Measurements from ENCODE around the gene HPCAL1. TPM values are rescaled to one million over a fixed set of nuclear protein-coding genes. Genes with fewer than 3 reads are reported as not detected.

The HPCAL1 gene
- total and polyA plus RNA-seq, 4 experiments from 2014 or later = 77.1 to 114 (median 90.4) TPM

DNA sequence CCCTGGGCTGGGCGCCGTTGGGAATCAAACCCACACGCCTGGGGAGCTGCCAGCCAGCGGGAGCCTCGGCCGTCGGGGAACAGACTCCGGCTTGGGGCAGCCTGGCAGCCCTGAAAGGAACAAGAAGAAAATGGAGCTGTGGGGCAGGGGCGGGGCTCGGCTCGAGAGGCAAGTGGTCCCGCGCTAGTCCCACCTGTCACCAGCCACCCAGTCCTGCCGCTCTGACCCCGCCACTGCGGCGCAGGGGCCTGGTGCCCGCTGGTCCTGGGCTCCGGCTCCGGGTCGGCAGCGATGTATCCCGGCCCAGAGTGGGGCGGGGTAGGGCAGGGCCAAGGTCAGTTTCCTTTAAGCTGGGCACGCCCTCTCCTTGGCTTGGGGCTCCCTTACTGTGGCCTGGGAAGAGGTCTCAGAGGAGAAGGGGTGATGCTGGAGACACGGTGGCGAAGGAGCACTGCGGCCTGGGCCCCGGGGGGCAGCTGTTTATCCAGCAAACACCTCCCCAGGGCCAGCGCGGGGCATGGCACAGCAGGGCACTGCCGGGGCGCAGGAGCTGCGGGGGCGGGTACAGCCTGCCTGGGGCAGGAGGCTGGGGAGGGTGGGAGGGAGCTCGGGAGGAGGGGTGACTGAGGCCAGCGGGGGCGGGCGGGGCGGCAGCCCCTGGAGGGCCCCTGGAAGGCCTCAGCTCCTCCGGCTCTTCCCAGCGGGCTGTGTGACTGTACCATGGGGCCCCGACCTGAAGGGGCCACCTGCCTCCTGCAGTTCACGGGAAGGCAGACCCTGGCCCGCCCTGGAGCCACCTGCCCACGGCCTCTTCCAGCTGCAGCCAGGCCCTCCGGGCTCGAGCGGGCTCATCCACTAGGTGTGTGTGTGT lies 129.8 kb downstream of the HPCAL1 start:
- ChIA-PET POLR2A (ENCODE audit: partially characterized antibody) (interaction anchor here (0.8 to 0.9 kb wide), 2 partner anchors 15 to 360 kb away, joined by 3 read pairs; partner anchors contain the start of gene ODC1), CTCF (ENCODE audit: partially characterized antibody) (interaction anchor here (6.4 to 7.9 kb wide), 3 partner anchors 23 to 362 kb away, joined by 91 to 190 read pairs (median 178); no protein-coding TSS in a partner anchor)
- Histone ChIP-seq H3K36me3 (ENCODE audit: insufficient read depth, low read length) (peaks cover under 1% of the 10 kb centered on the region), H3K4me1 (ENCODE audit: insufficient read depth, low read length) (peaks cover 15% of the 10 kb centered on the region), H3K4me3 (ENCODE audit: low read length in 2 of 2) (peak overlapping the region in 1 of 2 donors; percentile 41), H3K9me3 (ENCODE audit: control insufficient read depth in 1 of 2, low read length in 2 of 2) (no peaks in the 10 kb centered on the region), H3K27me3 (ENCODE audit: insufficient read depth, low read length) (no peaks in the 10 kb centered on the region), H3K27ac (ENCODE audit: low read depth, low read length) (no peak overlapping the region)
- intact Hi-C loops (cut with micrococcal nuclease) = loop anchor here (10.0 kb wide), 1 partner anchor 448 kb away; no protein-coding TSS in a partner anchor
- Mint-ChIP-seq H3K36me3 (peaks cover 1 to 2% of the 10 kb centered on the region in 2 donors), H3K4me1 (peaks cover 4 to 13% (median 8%) of the 10 kb centered on the region in 4 donors), H3K27ac (peak overlapping the region in 2 of 7 donors; percentile 6 to 50), H3K4me3 (peak overlapping the region in 6 of 8 donors; percentile 2 to 85 (median 80)), H3K27me3 (peaks cover 0 to 5% of the 10 kb centered on the region in 2 donors), H3K9me3 (peaks cover 0 to 1% (median 0%) of the 10 kb centered on the region in 8 donors)
- DNase-seq = peak in 1 of 5 donors; percentile 10

DNA sequence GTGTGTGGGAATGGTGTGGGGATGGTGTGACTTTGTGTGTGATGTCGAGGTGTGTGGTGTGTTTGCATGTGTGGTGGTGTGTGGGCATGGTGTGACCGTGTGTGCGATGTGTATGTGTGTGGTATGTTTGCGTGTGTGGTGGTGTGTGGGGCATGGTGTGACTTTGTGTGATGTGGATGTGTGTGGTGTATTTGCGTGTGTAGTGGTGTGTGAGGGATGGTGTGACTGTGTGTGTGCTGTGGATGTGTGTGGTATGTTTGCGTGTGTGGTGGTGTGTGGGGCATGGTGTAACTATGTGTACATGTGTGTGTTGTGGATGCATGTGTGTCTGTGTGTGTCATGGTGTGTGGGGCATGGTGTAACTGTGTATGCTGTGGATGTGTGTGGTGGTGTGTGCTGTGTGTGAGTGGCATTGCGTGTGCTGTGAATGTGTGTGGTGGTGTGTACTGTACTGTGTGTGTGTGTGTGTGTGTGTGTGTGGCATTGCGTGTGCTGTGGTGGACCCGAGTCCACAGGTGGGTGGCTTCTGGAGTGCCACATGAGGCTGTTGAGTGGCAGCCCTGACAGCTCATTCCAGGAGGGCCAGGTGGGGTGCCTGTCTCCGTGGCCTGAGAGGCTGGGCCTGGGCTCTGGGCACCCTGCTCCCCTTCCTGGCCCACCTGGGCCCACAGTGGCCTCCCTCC lies 130.7 kb downstream of the HPCAL1 start:
- peaks cover 0 to 1% (median 0%) of the 10 kb centered on the region in 8 donors for H3K9me3 Mint-ChIP-seq
- ChIA-PET CTCF (ENCODE audit: partially characterized antibody) (interaction anchor here (0.6 to 7.9 kb wide), 9 partner anchors 10 to 449 kb away, joined by 3 to 190 read pairs (median 23); no protein-coding TSS in a partner anchor), POLR2A (ENCODE audit: partially characterized antibody) (interaction anchor here (0.9 to 2.6 kb wide), 3 partner anchors 14 to 361 kb away, joined by 3 to 29 read pairs (median 3); partner anchors contain the start of gene ODC1)
- intact Hi-C loops (cut with micrococcal nuclease) = loop anchor here (10.0 kb wide), 1 partner anchor 449 kb away; no protein-coding TSS in a partner anchor
- peaks cover 0 to 1% of the 10 kb centered on the region in 2 donors for H3K36me3 Mint-ChIP-seq
- peaks cover 0 to 5% of the 10 kb centered on the region in 2 donors for H3K27me3 Mint-ChIP-seq
- Histone ChIP-seq H3K36me3 (ENCODE audit: insufficient read depth, low read length) (no peaks in the 10 kb centered on the region), H3K9me3 (ENCODE audit: control insufficient read depth in 1 of 2, low read length in 2 of 2) (no peaks in the 10 kb centered on the region), H3K4me1 (ENCODE audit: insufficient read depth, low read length) (peaks cover 15% of the 10 kb centered on the region), H3K27me3 (ENCODE audit: insufficient read depth, low read length) (no peaks in the 10 kb centered on the region), H3K27ac (ENCODE audit: low read depth, low read length) (no peak overlapping the region), H3K4me3 (ENCODE audit: low read length in 2 of 2) (no peak overlapping the region)
- H3K27ac Mint-ChIP-seq = peak overlapping the region in 2 of 7 donors; percentile 6 to 50
- peak overlapping the region in 2 of 8 donors; percentile 2 to 18 for H3K4me3 Mint-ChIP-seq
- peaks cover 4 to 13% (median 8%) of the 10 kb centered on the region in 4 donors for H3K4me1 Mint-ChIP-seq
- no peak for DNase-seq

DNA sequence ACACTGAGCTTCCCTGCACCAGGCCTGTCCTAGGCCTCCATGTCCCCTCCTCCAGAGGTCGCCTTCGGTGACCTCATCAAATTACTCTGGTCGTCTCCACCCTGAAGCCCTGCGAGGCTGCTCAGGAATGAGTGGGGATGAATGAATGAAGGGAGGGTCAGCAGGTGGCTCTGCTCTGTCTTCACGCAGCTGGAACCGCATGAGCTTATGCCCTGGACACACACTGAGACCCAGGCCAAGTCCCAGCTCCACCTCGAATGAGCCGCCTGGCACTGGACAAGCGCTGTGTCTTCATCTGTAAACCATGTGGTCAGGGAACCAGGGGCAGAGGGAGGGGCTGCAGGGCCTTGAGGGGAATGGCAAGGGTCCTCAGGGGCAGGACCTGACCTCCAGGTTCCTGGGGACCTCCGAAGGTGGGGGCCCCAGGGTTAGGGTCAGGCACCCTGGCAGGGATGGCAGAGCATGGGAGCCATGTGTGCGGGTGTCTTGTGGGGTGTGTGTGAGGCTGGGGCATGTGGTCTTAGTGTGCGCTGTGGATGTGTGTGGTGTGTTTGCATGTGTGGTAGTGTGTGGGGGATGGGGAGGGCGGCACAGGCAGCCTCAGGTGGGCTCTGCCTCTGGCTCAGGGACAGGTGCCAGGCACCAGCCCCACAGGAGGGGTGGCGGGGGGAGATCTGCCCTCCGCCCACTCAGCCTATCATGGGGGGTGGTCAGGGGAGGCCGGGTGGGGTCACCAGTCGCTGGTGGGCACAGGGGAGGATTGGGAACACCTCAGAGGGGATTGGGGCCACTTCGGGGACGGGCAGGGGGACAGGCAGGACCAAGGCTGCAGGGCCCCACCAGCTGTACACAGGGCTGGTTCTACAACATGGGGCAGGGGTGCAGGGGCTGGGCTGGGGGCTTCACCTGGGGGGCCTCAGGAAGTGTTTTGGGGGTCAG lies 131.5 kb downstream of the HPCAL1 start:
- Mint-ChIP-seq H3K4me1 (peaks cover 4 to 13% (median 8%) of the 10 kb centered on the region in 4 donors), H3K9me3 (peaks cover 0 to 1% (median 0%) of the 10 kb centered on the region in 8 donors), H3K27ac (peak overlapping the region in 1 of 7 donors; percentile 38), H3K27me3 (peaks cover 0 to 5% of the 10 kb centered on the region in 2 donors), H3K4me3 (no peak overlapping the region), H3K36me3 (peaks cover 0 to 7% of the 10 kb centered on the region in 2 donors)
- H3K4me3 ChIP-seq (ENCODE audit: low read length in 2 of 2) = no peak overlapping the region
- POLR2A ChIA-PET (ENCODE audit: partially characterized antibody) = interaction anchor here (0.6 to 2.6 kb wide), 10 partner anchors 11 to 362 kb away, joined by 3 to 29 read pairs (median 4); partner anchors contain the start of gene ODC1
- H3K36me3 ChIP-seq (ENCODE audit: insufficient read depth, low read length) = no peaks in the 10 kb centered on the region
- intact Hi-C loops (cut with micrococcal nuclease) = loop anchor here (10.0 kb wide), 1 partner anchor 449 kb away; no protein-coding TSS in a partner anchor
- H3K27me3 ChIP-seq (ENCODE audit: insufficient read depth, low read length) = no peaks in the 10 kb centered on the region
- H3K4me1 ChIP-seq (ENCODE audit: insufficient read depth, low read length) = peaks cover 15% of the 10 kb centered on the region
- DNase-seq = no peak
- no peaks in the 10 kb centered on the region for H3K9me3 ChIP-seq (ENCODE audit: control insufficient read depth in 1 of 2, low read length in 2 of 2)
- CTCF ChIA-PET (ENCODE audit: partially characterized antibody) = interaction anchor here (0.6 to 7.9 kb wide), 57 partner anchors 11 to 621 kb away, joined by 3 to 190 read pairs (median 5); partner anchors contain the start of gene ODC1
- H3K27ac ChIP-seq (ENCODE audit: low read depth, low read length) = no peak overlapping the region

DNA sequence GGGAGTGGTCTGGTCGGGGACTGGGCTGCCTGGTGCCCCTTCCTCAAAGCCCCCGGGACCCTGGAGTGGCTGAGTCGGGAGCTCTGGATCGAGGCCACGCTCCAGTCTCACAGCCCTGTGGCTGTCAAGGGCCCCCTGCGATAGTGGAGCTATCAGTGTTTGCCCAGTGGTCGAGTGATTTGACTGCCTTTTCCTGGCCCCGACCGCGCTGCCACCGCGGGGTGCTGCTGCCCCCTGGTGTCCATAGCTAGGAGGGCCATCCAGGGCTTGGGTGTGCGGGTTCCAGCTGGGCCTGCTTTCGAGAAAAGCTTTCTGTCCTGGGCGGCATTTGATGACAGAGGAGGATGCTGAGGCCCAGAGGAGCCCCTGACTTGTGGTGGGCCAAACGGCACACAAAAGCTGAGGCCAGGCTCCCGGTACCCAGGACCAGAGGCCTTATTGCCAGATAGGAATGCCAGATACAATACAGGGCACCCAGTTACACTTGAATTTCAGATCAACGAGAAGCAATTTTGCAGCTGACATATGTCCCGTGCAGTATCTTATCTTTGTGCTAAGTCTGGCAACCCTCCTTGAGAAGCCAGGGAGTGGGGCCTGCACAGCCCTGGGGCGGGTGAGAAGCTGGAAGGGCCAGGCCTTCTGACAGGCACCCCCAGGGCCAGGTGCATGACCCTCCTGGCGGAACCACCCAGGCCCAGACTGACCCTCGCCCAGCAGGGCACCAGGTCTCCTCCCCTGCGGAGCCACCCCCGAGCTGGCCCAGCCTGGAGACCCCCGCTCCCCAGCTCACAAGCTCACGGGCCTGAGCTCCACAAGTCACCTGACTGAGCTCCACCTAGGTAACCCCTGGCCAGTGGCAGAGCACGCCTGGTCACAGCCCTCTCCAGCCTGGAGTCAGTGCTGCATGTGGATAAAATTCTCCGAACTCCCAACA lies 132.4 kb downstream of the HPCAL1 start:
- CTCF ChIA-PET (ENCODE audit: partially characterized antibody) = interaction anchor here (0.6 to 7.9 kb wide), 72 partner anchors 11 to 622 kb away, joined by 3 to 190 read pairs (median 4); partner anchors contain the start of gene ODC1
- Mint-ChIP-seq H3K9me3 (peaks cover 0 to 1% (median 0%) of the 10 kb centered on the region in 8 donors), H3K4me1 (peaks cover 4 to 13% (median 8%) of the 10 kb centered on the region in 4 donors), H3K36me3 (peaks cover 3 to 17% of the 10 kb centered on the region in 2 donors), H3K4me3 (peak overlapping the region in 2 of 8 donors; percentile 15 to 24), H3K27me3 (peaks cover 0 to 5% of the 10 kb centered on the region in 2 donors), H3K27ac (peak overlapping the region in 2 of 7 donors; percentile 38 to 75)
- POLR2A ChIA-PET (ENCODE audit: partially characterized antibody) = interaction anchor here (0.6 to 2.6 kb wide), 10 partner anchors 10 to 362 kb away, joined by 3 to 29 read pairs (median 5); partner anchors contain the start of gene ODC1
- intact Hi-C loops (cut with micrococcal nuclease) = loop anchor here (1.0 to 10.0 kb wide), 5 partner anchors 26 to 450 kb away; no protein-coding TSS in a partner anchor
- peaks cover 8% of the 10 kb centered on the region for H3K36me3 ChIP-seq (ENCODE audit: insufficient read depth, low read length)
- peaks cover 15% of the 10 kb centered on the region for H3K4me1 ChIP-seq (ENCODE audit: insufficient read depth, low read length)
- no peaks in the 10 kb centered on the region for H3K27me3 ChIP-seq (ENCODE audit: insufficient read depth, low read length)
- DNase-seq = peak in 4 of 5 donors; percentile 48 to 77 (median 66)
- no peak overlapping the region for H3K27ac ChIP-seq (ENCODE audit: low read depth, low read length)
- H3K4me3 ChIP-seq (ENCODE audit: low read length in 2 of 2) = no peak overlapping the region
- no peaks in the 10 kb centered on the region for H3K9me3 ChIP-seq (ENCODE audit: control insufficient read depth in 1 of 2, low read length in 2 of 2)

DNA sequence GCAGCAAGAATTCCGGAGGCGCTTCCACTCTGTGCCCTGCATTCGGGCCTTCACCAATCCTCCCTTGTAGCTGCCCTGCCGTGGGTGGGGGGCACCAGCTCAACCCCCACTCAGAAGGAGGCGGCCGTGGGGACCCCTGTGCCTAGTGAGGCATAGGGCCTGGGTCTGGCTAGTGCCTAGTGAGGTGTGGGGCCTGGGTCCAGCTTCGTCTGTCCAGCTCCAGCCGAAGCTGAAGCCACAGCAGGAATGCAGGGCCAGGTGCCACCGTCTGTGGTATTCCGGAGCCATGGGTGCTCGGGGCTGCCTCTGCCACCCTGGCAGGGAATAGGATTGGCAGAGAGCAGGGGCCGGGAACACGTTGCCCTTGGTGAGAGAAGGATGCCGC lies 133.1 kb downstream of the HPCAL1 start:
- Histone ChIP-seq H3K4me1 (ENCODE audit: insufficient read depth, low read length) (peaks cover 15% of the 10 kb centered on the region), H3K27me3 (ENCODE audit: insufficient read depth, low read length) (no peaks in the 10 kb centered on the region), H3K27ac (ENCODE audit: low read depth, low read length) (no peak overlapping the region), H3K36me3 (ENCODE audit: insufficient read depth, low read length) (peaks cover 15% of the 10 kb centered on the region), H3K4me3 (ENCODE audit: low read length in 2 of 2) (no peak overlapping the region), H3K9me3 (ENCODE audit: control insufficient read depth in 1 of 2, low read length in 2 of 2) (no peaks in the 10 kb centered on the region)
- Mint-ChIP-seq H3K36me3 (peaks cover 3 to 23% of the 10 kb centered on the region in 2 donors), H3K27ac (no peak overlapping the region), H3K27me3 (peaks cover 0 to 5% of the 10 kb centered on the region in 2 donors), H3K4me3 (no peak overlapping the region), H3K4me1 (peaks cover 4 to 13% (median 8%) of the 10 kb centered on the region in 4 donors), H3K9me3 (peaks cover 0 to 1% (median 0%) of the 10 kb centered on the region in 8 donors)
- CTCF ChIA-PET (ENCODE audit: partially characterized antibody) = interaction anchor here (0.6 to 7.9 kb wide), 46 partner anchors 10 to 621 kb away, joined by 3 to 190 read pairs (median 6); partner anchors contain the start of gene ODC1
- POLR2A ChIA-PET (ENCODE audit: partially characterized antibody) = interaction anchor here (1.1 to 2.6 kb wide), 7 partner anchors 12 to 363 kb away, joined by 3 to 29 read pairs (median 6); partner anchors contain the start of gene ODC1
- intact Hi-C loops (cut with micrococcal nuclease) = loop anchor here (1.0 to 10.0 kb wide), 5 partner anchors 27 to 451 kb away; no protein-coding TSS in a partner anchor
- DNase-seq = no peak
